Measurements from ENCODE around the gene STARD13.

GRCh38 chr13:33100886-33101285 is 184.7 kb downstream of the STARD13 start:
- TF ChIP-seq CTCF (IDR thresholded peaks at IDR 0.05) (no peak), EP300 (IDR thresholded peaks at IDR 0.05) (no peak), POLR2A (IDR thresholded peaks at IDR 0.05) (no peak)
